Endothelial cell (in vitro differentiated cells): ENCODE data around the gene FAM81A. TPM values are rescaled to one million over a fixed set of nuclear protein-coding genes. Genes with fewer than 3 reads are reported as not detected.
A peak's percentile ranks its signal among the peaks of the same experiment; 100 is the strongest.
"Not testable (repeated sequence)": the region's sequence is repeated elsewhere in the genome, so short reads cannot be mapped to it uniquely, and the experiment has no call there.

Experiments used
- DNase-seq: peaks from one replicate; pipeline ENCODE4 v3.0.0; 2021; ENCODE audit warnings: low spot score
- H3K27ac Mint-ChIP-seq: one replicate; pipeline ENCODE4 v1.8.0; 2021; ENCODE audit warnings: mixed read lengths, inconsistent platforms; ENCODE audit not compliant: unreplicated experiment
- H3K27me3 Mint-ChIP-seq: one replicate; pipeline ENCODE4 v1.8.0; 2021; ENCODE audit warnings: mild to moderate bottlenecking, moderate library complexity, mixed read lengths, inconsistent platforms; ENCODE audit not compliant: unreplicated experiment
- H3K36me3 Mint-ChIP-seq: one replicate; pipeline ENCODE4 v1.8.0; 2021; ENCODE audit warnings: mild to moderate bottlenecking, low read depth, mixed read lengths, inconsistent platforms; ENCODE audit not compliant: unreplicated experiment
- H3K4me1 Mint-ChIP-seq: one replicate; pipeline ENCODE4 v1.8.0; 2021; ENCODE audit warnings: mild to moderate bottlenecking, mixed read lengths, inconsistent platforms; ENCODE audit not compliant: unreplicated experiment
- H3K4me3 Mint-ChIP-seq: one replicate; pipeline ENCODE4 v1.8.0; 2021; ENCODE audit warnings: mild to moderate bottlenecking, mixed read lengths, inconsistent platforms; ENCODE audit not compliant: unreplicated experiment
- H3K9me3 Mint-ChIP-seq: one replicate; pipeline ENCODE4 v1.8.0; 2021; ENCODE audit warnings: mixed read lengths, inconsistent platforms; ENCODE audit not compliant: unreplicated experiment
- total RNA-seq: library from RNA; stranded (reverse); fragmentation: NEBNext Ultra II Directional; extraction: Animal tissue kit (Norgen Biotek cat#: 25700); gene quantifications from one replicate; pipeline ENCODE4 v1.2.1, GENCODE V29; 2021; ENCODE audit not compliant: unreplicated experiment
- TF ChIP-seq, protein P1 (sequence below): fragments of 200-600 bp; sonication (generic); IDR thresholded peaks from one replicate; pipeline ENCODE4 v1.5.0; 2021; ENCODE audit warnings: antibody characterized with exemption; ENCODE audit not compliant: unreplicated experiment

The FAM81A gene
- total RNA-seq, 1 donor from 2014 or later, result 0.23 TPM

DNA sequence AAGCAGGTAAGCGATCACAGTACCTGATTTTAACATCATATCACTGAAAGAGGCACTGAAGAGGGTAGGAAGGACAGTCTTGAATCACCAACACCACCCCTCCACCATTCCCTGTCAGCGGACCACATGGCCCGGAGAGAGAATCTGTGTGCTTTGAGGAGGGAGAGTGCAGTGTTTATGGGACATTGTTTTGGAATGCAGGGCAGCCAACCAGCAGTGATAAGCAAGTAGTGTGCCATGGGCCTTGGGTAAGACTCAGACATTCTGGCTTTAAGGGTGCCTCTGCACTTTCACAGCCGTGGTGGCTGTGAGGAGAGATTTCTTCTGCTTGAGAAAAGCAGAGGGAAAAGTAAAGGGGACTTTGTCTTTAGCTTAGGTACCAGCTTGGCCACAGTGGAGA lies 46.4 kb downstream of the FAM81A start:
- Mint-ChIP-seq H3K4me1 (no peaks in the 10 kb centered on the region), H3K4me3 (no peak overlapping the region), H3K27ac (no peak overlapping the region), H3K36me3 (no peaks in the 10 kb centered on the region), H3K27me3 (no peaks in the 10 kb centered on the region), H3K9me3 (no peaks in the 10 kb centered on the region)
- TF ChIP-seq, protein P1, sequence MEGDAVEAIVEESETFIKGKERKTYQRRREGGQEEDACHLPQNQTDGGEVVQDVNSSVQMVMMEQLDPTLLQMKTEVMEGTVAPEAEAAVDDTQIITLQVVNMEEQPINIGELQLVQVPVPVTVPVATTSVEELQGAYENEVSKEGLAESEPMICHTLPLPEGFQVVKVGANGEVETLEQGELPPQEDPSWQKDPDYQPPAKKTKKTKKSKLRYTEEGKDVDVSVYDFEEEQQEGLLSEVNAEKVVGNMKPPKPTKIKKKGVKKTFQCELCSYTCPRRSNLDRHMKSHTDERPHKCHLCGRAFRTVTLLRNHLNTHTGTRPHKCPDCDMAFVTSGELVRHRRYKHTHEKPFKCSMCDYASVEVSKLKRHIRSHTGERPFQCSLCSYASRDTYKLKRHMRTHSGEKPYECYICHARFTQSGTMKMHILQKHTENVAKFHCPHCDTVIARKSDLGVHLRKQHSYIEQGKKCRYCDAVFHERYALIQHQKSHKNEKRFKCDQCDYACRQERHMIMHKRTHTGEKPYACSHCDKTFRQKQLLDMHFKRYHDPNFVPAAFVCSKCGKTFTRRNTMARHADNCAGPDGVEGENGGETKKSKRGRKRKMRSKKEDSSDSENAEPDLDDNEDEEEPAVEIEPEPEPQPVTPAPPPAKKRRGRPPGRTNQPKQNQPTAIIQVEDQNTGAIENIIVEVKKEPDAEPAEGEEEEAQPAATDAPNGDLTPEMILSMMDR, result no peak
- DNase-seq, result no peak

DNA sequence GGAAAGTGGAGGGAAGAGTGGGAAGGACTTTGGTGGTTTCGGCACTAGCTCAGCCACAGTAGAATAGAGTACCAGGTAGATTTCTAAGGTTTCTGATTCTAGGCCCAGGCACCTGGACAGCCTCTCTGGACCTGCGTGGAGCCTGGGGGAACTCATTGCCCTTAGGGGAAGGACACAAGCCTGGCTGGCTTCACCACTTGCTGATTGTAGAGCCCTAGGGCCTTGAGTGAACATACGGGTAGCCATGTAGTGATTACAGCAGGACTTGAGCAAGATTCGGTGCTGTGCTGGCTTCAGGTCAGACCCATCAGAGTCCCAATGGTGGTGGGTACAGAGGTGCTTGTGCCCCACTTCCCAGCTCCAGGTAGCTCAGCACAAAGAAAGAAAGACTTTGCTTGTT lies 47.0 kb downstream of the FAM81A start:
- no peaks in the 10 kb centered on the region for H3K27me3 Mint-ChIP-seq

DNA sequence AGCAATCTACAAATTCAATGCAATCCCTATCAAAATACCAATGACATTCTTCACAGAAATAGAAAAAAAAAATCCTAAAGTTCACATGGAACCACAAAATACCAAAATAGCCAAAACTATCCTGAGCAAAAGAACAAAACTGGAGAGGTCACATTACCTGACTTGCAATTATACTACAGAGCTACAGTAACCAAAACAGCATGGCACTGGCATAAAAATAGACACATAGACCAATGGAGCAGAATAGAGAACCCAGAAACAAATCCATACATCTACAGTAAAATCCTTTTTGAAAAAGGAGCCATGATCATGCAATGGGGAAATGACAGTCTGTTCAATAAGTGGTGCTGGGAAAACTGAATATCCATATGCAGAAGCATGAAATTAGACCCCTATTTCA lies 51.5 kb downstream of the FAM81A start:
- not testable (repeated sequence) for H3K4me3 Mint-ChIP-seq, H3K4me1 Mint-ChIP-seq, DNase-seq, H3K27me3 Mint-ChIP-seq, H3K36me3 Mint-ChIP-seq, H3K27ac Mint-ChIP-seq, H3K9me3 Mint-ChIP-seq

More for the DNA sequence above, 47.0 kb downstream of the FAM81A start:
- Mint-ChIP-seq H3K4me3 (no peak overlapping the region), H3K4me1 (no peaks in the 10 kb centered on the region), H3K36me3 (no peaks in the 10 kb centered on the region), H3K9me3 (no peaks in the 10 kb centered on the region), H3K27ac (no peak overlapping the region)
- TF ChIP-seq, protein P1, result no peak
- DNase-seq, result no peak

DNA sequence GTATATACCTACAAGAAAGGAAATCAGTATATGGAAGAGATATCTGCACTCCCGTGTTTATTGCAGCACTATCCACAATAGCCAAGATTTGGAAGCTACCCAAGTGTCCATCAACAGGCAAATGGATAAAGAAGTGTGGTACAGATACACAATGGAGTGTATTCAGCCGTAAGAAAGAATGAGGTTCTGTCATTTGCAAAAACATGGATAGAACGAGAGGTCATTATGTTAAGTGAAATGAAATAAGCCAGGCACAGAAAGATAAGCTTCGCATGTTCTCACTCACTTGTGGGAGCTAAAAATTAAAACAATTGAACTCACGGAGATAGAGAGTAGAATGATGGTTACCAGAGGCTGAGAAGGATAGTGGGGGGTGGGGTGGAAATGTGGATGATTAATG lies 53.1 kb downstream of the FAM81A start:
- DNase-seq, result no peak
- Mint-ChIP-seq H3K36me3 (no peaks in the 10 kb centered on the region), H3K27ac (no peak overlapping the region)

DNA sequence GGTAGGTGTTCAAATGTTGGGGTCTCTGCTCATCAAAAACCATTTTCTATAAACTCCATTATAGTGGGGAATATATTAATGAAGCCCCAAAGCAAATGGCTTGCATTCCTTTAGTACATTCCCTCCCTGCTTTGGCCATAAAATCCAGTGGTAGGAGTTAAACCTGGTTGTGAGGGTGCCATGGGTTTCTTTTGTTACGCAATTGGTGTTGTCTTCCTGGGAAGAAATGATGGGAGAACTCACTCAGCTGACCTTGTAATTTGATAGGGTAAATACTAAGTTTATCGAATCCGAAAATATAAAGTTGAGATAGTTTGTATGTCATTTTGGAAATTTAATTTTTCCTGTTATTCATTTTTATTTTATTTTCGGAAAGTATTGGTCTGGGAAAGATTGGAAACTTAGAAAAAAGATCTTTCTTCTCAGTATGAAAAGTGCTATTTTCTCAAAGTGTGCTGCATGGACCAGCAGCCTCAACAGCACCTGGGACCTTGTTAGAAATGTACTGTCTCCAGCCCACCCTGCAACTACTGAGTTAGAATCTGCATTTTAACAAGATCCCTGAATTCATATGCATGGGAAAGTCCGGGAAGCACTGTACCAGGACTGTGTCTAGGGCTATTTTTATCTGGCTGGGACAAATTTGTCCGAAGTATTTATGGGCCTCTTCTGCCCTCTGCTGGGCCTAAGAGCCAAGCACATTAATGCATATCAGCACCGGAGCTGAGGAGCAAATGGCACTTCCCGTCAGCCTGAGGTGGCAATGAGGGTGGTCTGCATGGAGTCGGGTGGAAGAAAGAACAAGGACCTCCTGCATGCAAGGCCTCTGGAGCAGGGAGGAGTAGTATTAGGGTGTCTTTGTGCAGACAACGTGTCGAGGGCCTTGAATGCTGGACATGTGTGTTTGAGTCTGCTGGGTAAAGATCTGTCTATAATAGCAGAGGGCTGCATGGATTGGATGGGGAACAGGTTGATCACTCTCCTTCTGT lies 54.7 kb downstream of the FAM81A start:
- H3K27me3 Mint-ChIP-seq, result peaks cover 1% of the 10 kb centered on the region
- H3K4me3 Mint-ChIP-seq, result no peak overlapping the region
- H3K9me3 Mint-ChIP-seq, result no peaks in the 10 kb centered on the region
- no peaks in the 10 kb centered on the region for H3K36me3 Mint-ChIP-seq
- DNase-seq, result peak; percentile 48
- no peak overlapping the region for H3K27ac Mint-ChIP-seq
- TF ChIP-seq, protein P1, result peak; percentile 77
- H3K4me1 Mint-ChIP-seq, result no peaks in the 10 kb centered on the region

More for the DNA sequence above, 53.1 kb downstream of the FAM81A start:
- Mint-ChIP-seq H3K4me1 (no peaks in the 10 kb centered on the region), H3K4me3 (no peak overlapping the region), H3K9me3 (no peaks in the 10 kb centered on the region), H3K27me3 (peaks cover 1% of the 10 kb centered on the region)
- TF ChIP-seq, protein P1, result no peak
